T1000 (cell line): ENCODE measurements around the gene C1QTNF9.
"Not testable (repeated sequence)": the region's sequence is repeated elsewhere in the genome, so short reads cannot be mapped to it uniquely, and the experiment has no call there.

Source experiments
- DNase-seq: peaks from one replicate; lab custom pipeline; 2025; ENCODE audit warnings: mixed read lengths; lab: John Stamatoyannopoulos, UW

The C1QTNF9 gene

DNA sequence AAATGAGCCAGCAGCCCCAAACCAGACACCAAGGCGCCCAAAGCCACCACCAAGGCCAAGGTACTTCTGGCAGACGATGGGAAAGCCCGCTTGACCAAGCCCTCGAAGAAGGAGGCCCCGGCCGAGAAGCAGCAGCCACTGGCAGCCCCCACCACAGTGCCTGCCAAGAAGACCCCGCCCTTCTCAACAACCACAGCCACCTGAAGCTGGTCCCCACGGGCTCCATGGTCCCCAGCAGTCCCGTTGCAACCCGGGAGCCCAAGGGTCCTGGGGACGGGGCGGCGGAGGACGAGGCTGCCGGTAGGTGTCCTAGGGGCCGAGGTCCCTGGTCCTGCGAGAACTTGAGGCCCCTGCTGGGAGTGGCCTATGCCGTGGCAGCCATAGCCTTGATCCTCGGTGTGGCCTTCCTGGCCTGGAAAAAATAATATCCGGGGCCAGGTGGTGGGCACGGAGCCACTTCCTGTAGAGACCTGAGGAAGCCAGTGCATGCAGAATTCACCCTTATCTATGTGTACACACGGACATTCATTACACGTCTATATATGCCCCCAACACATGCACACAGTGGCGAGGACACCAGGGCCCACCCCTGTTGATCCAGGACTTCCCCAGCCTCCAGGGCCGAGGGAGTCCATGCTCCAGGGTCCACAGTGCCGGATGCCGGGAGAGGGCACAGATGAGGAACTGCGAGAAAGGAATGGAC is 13.8 kb downstream of the C1QTNF9 start:
- no peak for DNase-seq

DNA sequence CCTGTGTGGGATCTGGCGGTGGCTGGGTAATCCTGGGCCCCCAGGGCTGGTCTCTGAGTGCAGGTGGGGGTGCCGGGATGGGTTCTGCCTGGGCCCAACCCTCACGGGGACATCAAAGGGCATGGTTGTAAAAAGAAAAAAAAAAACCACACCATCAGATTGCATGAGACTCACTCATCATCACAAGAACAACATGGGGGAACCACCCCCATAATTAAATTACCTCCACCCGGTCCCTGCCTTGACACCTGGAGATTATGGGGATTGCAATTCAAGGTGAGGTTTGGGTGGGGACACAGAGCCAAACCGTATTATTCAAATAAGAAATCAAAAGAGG is 14.3 kb downstream of the C1QTNF9 start:
- DNase-seq: no peak

DNA sequence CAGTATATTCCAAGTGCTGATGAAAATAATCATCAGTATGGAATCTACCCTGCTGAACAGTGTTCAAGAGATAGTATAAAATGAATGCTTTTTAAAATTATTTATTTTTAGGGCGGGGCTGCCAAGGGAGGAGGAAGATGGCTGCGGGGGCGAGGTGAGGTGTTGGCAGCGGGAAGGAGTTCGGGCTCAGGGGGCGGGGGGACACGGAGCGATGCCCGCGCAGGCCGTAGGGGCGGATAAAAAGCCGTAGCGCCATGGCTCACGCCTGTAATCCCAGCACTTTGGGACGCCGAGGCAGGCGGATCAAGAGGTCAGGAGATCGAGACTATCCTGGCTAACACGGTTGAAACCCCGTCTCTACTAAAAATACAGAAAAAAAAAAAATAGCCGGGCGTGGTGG is 18.2 kb downstream of the C1QTNF9 start:
- DNase-seq: not testable (repeated sequence)

DNA sequence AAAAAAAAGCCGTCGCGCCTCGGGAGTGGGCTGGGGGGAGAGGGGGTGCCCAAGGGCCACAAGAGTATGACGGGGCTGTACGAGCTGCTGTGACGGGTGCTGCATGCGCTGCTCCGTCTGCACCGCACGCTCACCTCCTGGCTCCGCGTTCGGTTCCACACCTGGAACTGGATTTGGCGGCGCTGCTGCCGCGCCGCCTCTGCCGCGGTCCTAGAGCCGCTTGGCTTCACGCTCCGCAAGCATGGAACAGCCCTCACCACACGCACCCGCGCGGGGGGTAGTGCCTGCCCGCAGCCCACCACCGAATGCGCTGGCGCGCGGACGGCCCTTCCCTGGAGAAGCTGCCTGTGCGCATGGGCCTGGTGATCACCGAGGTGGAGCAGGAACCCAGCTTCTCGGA is 18.8 kb downstream of the C1QTNF9 start:
- no peak for DNase-seq

DNA sequence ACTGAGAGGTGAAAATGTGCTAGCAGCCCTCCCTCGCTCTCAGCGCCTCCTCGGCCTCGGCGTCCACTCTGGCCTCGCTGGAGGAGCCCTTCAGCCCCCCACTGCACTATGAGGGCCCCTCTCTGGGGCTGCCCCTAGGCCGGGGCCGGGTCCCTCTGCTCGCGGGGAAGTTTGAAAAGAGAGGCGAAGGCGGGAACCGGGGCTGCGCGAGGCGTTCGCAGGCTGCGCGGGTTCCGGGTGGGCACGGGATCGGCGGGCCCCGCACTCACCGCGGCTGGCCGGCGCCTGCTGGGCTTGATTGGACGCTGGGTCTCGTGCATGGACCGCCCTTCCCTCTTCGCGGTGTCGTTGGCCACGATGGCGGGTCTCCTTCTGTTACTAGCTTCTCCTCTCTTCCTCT is 29.3 kb downstream of the C1QTNF9 start:
- DNase-seq: no peak

DNA sequence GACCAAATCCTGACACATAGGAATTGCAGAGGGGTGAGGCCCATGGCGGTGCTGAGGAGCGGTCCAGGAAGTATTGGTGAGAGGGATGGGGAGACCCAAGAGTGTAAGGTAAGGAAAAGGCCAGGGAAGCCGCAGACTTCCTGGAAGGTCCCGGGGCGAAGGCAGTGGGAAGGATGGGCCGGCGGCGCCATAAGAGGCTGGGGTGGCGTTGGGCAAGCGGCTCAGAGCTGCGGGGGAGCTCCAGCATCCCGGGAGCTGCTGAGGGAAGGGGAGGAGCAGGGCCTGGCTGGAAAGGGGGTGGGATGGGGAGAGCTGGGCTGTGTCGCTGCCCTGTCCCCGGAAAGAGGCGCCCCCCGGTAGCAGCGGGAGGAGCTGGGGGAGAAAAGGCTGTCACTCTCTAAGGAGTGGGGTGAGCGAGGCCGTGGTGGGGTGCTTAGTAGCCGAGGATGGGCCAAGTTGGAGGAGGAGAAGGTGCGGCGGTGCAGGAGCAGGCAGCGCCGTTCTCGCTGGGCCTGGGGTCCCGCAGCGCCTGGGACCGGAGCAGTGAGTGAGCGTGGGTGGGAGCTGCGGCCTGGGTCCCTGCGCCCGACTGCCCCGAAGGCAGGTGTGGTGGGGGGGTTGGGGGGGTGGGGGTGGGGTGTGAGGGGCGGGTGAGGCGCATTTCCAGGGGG is 30.7 kb downstream of the C1QTNF9 start:
- no peak for DNase-seq

DNA sequence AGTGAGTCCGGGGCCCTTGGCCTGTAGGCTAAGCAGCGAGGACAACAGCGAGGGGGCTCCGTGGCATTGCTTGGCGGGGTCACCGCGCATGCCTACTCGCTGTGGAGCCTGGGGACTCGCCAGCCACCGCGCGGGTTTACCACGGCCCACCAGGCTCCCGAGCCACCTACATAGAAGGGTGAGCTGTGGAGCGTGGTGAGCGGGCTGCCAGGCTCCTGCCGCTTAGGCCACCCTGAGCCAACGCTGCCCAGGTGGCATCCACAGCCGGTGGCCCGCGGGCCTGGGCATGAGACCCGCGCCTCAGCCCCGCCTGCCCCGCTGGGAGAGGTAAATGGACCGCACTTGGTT is 31.2 kb downstream of the C1QTNF9 start:
- DNase-seq: no peak

DNA sequence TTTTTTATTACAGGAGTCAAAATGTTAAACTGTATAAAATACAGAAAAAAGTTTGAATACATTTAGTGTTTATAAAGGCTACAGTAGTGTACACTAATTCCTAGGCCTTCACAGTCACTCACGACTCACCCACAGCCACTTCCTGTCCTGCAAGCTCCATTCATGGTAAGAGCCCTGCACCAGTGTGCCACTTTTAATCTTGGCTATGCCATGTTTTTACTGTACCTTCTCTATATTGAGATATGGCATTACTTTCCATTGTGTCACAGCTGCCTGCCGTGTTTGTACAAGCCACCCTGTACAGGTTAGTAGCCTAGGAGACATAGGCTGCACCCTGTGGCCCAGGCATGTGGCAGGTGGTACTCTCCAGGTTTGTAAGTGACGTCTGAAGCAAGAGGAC is 32.1 kb downstream of the C1QTNF9 start:
- no peak for DNase-seq

DNA sequence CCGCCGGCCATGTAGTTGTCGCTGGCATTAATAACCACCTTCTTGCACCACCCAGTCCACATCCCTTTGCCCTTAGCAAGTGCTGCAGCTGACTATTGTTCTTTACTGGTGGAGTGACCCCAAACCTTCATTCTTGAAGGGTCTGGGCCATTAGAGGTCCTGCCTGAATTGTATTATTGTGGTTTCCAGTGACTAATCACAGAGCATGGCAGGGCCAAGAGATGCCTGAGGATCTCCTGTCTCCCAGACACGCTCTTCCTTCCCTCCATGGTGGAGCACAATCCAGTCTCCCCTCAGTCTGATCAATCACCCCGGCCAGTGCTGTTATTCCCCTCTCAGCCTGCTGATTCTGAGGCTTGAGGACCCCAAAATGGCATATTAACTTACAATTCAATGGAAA is 39.0 kb downstream of the C1QTNF9 start:
- DNase-seq: no peak

DNA sequence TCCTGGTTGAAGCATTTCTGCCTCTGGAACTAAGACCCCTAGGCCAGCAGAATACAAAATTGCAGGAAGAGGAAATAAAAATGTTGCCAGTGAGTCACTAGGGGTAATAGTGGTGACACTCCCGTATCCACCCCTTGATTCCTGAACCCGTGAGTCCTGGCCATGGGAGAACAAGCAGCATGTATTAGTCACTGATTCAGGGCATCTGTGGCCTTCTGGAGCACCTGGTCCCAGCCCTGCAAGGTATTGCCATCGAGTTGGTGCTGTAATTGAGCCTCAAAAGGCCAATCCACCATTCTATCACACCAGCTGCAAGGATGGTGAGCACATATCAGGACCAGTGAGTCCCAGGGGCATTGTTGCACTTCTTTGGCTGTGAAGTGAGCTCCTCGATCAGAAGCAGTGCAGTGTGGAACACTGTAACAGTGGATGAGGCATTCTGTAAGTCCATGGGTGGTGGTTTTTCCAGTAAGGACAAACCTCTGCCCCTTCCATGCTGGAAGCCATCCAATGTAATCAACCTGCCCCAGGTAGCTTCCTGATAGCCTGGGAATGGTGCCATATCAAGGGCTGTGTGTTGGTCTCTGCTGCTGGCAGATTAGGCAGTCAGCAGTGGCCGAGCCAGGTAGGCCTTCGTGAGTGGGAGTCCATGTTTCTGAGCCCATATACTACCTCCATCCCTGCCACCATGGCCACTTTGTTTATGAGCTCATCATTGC is 39.6 kb downstream of the C1QTNF9 start:
- DNase-seq: no peak

DNA sequence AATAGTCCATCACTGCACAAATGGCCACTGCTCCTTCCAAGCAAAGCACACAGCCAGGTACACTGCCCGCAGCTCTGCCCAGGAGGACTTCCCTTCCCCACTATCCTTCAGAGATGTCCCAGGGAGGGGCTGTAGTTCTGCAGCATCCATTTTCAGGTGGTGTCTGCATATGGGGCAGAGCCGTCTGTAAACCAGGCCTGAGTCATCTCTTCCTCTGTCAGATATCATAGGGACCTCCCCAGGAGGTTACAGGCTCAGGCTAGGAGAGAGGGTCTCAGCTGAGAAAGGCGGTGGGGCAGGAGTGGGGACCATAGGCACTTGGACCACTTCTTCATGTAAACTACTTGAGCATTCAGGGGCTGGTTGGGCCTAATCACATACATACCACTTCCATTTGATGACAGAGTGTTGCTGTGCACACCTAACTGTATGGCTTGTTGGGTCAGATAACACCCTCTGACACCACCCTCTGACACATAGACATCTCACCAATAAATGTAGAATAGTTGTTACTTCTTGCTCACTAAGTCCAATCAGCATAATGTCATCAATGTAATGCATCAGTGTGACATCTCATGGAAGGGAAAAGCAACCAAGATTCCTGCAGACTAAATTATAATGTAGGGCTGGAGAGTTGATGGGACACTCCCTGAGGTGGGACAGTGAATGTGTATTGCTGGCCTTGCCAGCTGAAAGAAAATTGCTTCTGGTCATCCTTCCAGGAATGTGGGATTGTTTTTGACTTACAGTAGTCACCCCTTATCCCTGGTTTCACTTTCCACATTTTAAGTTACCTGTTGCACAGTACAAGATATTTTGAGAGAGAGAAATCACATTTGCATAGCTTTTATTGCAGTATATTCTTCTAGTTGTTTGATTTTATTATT is 40.6 kb downstream of the C1QTNF9 start:
- not testable (repeated sequence) for DNase-seq

DNA sequence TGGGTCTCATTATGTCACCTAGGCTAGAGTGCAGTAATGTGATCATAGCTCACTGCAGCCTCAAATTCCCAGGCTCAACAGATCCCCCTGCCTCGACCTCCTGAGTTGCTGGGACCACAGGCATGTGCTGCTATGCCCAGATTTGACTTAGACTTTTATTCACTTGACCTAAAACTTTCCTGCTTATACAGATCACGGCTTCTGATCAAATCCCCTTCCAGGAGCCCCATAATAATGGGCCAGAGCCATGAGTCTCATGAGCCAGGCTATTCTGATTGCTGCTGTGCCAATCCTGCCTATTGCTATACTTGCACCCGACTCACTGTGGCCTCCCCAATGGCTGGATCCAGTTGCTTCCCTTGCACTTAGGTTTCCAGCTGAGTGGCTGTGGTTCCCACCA is 42.0 kb downstream of the C1QTNF9 start:
- DNase-seq: no peak

DNA sequence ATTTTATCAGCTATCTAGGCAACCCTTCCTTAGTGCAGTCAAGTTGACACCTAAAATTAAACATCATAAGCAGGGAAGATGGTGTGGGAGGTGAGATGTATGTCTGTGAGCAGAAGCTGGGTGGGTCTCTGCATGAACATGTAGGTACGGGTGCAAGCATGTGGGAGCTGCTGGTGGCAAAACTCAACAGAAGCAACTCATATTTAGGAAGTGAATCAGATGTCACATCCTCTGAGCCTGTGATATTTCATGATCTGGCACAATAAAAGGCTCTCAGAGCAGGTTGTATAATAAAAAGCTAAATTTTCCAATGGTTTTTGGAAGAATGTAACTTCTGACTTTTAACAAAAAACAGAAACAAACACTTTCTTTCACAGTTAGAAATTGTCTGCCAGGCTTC is 44.4 kb downstream of the C1QTNF9 start:
- DNase-seq: no peak

DNA sequence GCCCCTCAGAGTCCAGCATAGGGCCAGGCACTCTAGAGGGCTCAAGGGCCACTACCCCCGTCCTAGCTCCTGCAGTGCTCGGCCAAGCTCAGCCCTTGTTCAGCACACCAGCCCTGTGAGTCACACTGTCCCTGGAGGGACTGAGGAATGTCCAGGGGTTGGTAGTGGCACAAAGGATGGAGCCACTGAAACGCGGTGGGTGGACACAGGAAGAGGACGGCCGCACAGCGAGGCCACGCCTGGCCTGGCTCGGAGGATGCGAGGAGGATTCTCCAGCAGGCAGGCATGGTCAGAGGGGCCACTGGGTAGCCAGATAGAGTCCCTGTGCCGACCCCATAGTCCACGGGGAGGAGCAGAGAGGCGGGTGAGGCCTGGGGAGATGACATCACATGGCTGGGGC is 45.7 kb downstream of the C1QTNF9 start:
- no peak for DNase-seq

DNA sequence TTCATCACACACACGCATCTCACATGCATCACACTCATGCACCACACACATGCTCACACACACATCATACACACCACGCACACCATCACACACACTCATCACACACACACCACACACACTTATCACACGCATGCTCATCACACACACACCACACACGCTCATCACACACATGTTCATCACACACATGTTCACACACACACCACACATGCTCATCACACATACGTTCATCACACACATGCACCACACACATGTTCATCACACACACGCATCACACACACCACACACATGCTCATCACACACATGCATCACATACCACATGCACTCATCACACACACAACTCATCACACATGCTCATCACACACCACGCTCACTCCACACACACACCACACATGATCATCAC is 46.9 kb downstream of the C1QTNF9 start:
- no peak for DNase-seq

DNA sequence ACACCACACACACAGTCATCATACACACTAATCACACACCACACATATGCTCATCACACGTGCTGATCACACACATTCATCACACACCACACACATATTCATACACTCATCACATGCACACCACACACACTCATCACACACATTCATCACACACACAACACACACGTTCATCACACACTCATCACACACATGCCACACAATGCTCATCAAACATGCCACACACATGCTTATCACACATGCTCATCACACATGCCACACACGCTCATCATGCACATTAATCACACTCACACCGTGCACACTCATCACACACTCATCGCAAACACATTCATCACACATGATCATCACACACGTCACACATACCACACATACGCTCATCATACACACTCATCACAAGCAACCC is 47.5 kb downstream of the C1QTNF9 start:
- DNase-seq: no peak

DNA sequence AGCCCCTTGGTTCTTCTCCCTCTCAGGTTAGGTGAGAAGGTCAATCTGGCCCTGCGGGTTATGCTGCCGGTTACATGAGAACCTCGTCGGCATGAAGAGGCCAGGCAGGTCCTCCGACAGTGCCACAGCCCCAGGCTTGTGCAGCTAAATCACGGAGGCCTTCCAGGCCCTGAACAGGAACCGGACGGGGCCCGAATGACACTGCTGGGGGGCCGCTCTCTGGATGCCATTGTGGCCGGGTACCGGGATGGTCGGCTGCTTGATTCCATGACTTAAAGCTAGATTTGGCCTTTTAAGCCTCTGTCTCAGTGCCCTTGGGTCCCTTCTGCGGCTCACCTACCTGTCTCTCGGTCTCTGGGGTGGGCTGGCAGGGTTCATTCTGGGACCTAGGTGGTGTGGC is 48.4 kb downstream of the C1QTNF9 start:
- no peak for DNase-seq

DNA sequence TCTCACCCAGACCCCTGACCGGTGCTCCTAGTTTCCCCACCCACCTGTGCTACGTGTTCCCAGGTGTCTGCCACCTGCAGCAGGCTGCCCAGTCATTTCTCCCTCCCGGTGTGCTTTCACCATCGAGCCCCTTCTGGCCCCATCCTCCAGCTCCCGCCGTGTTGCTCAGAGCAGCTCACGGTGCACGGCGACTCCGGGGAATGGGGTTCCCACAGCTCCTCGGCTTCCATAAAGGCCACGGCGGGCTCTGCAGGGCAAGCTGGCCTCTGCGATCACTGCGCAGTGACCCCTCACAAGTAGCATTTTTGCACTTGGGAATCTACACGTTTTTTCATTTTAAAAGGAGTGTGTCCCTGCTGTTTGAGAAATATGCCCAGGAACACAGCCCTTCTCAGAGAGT is 49.5 kb downstream of the C1QTNF9 start:
- not testable (repeated sequence) for DNase-seq

DNA sequence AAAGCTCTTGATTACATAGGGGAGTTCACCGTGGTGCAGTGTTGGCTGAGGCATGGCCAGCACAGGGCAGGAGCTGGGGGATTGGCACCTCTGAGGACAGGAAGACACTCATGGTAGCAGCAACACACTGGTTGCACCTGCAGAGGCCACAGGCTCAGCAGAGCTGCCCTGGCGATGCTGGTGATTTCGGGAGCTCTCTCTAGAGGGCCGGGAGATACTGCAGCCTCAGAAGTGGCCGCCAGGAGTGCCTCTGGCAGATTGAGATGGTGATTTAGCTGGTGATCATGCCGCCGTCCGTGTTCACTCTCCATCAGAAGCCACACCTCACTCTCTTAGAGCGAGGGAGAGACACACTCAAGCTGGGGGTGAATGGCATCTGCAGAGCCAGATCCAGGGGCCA is 49.9 kb downstream of the C1QTNF9 start:
- not testable (repeated sequence) for DNase-seq

DNA sequence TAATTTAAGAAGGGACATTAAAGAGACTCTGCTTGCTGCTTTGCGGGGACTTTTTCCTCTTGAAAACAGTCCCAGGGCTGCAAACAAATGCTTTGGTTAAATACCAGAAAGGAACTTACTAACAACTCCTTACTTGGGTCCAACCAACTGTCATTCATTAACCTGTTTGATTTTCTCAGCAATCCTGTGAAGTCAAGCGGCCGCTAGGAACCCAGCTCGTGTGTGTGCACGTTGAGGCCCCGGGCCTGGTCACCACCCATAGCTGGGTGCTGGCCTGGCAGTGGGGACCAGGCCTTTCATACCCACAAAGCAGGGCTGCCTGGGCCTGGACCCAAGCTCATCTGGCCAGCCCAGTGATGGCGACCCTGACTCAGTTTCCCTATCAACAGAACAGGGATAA is 50.7 kb downstream of the C1QTNF9 start:
- DNase-seq: no peak

DNA sequence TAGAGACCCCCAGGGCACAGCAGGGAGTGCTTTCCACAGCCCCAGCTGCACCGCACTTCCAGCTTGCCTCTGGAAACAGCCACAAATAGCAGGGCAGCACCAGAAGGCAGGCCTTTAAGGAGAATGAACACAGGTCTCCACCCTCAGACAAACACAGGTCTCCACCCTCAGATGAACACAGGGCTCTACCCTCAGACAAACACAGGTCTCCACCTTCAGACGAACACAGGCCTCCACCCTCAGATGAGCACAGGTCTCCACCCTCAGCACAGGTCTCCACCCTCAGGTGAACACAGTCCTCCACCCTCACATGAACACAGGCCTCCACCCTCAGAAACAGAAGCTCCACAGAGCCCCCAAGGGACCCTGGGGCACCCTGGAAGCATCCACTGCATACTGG is 51.7 kb downstream of the C1QTNF9 start:
- no peak for DNase-seq

DNA sequence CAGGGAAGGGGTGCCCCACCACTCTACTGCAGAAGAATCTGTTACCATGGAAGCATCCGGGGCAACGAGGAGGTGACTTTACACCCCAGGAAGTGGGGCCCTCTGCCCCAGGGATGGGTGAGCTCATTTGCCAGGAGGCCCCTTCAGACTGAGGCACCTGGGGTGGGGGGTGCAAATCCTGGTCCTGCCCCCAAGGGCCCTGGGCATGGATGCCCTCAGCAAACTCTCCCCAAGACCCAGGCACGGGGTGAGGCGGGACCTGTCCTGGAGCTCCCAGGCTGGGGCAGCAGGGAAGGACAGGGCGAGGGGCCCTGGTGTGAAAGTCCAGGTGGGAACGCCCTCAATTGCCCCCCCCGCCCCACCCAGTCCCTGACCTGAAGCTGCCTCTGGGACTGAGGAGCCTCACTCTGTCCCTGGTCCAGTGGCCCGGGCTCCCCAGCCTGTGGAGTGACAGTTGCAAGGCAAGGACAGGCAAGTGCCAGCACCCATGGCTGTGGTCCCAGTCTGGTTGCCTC is 52.5 kb downstream of the C1QTNF9 start:
- no peak for DNase-seq
